ENCODE results near the gene RPL27.

- TF ChIP-seq POLR2A (IDR thresholded peaks at IDR 0.05) (no peak), CTCF (IDR thresholded peaks at IDR 0.05) (no peak)
Measured at GRCh38 chr17:42980274-42980765, 17.9 kb upstream of the RPL27 start, which contains the start of gene RUNDC1.
